ENCODE results near the gene VAT1L. TPM values are rescaled to one million over a fixed set of nuclear protein-coding genes. Genes with fewer than 3 reads are reported as not detected.
"Not testable (repeated sequence)": the region's sequence is repeated elsewhere in the genome, so short reads cannot be mapped to it uniquely, and the experiment has no call there.

Gene VAT1L
- total RNA-seq, 2 donors from 2014 or later, result 0.73 to 1.6 TPM

- DNase-seq, result no peak
- intact Hi-C loops (cut with DNase I, micrococcal nuclease), result no loop called here
- no peak for ATAC-seq
Observed at GRCh38 chr16:77965346-77965745, 177.0 kb downstream of the VAT1L start.

GRCh38 chr16:77967054-77967904 lies 178.9 kb downstream of the VAT1L start:
- DNase-seq (no peak), ATAC-seq (no peak)
- intact Hi-C loops (cut with DNase I, micrococcal nuclease), result no loop called here

- ATAC-seq (no peak), DNase-seq (no peak)
- intact Hi-C loops (cut with DNase I, micrococcal nuclease), result loop anchor here (5.0 to 10.0 kb wide), 2 partner anchors 293 to 295 kb away; no protein-coding TSS in a partner anchor
Observed at GRCh38 chr16:77969861-77970260, 181.5 kb downstream of the VAT1L start.

- DNase-seq (no peak), ATAC-seq (no peak)
- intact Hi-C loops (cut with DNase I, micrococcal nuclease), result loop anchor here (5.0 to 10.0 kb wide), 2 partner anchors 293 to 296 kb away; no protein-coding TSS in a partner anchor
Observed at GRCh38 chr16:77970371-77970770, 182.0 kb downstream of the VAT1L start.

GRCh38 chr16:77971306-77972061 lies 183.1 kb downstream of the VAT1L start:
- DNase-seq (peak; percentile 54 to 88), ATAC-seq (peak; percentile 76)
- intact Hi-C loops (cut with DNase I, micrococcal nuclease), result loop anchor here (5.0 to 10.0 kb wide), 2 partner anchors 294 to 297 kb away; no protein-coding TSS in a partner anchor

- ATAC-seq (no peak), DNase-seq (no peak)
- intact Hi-C loops (cut with DNase I, micrococcal nuclease), result loop anchor here (5.0 to 10.0 kb wide), 2 partner anchors 295 to 297 kb away; no protein-coding TSS in a partner anchor
Observed at GRCh38 chr16:77972062-77972392, 183.7 kb downstream of the VAT1L start.

GRCh38 chr16:77974883-77975282 lies 186.5 kb downstream of the VAT1L start:
- DNase-seq (no peak), ATAC-seq (no peak)
- intact Hi-C loops (cut with DNase I, micrococcal nuclease), result loop anchor here (5.0 to 10.0 kb wide), 2 partner anchors 298 to 300 kb away; no protein-coding TSS in a partner anchor

- no peak for ATAC-seq
- intact Hi-C loops (cut with DNase I, micrococcal nuclease), result loop anchor here in 1 of 2 donors (10.0 kb wide), 1 partner anchor 301 kb away; no protein-coding TSS in a partner anchor
Observed at GRCh38 chr16:77975942-77976341, 187.6 kb downstream of the VAT1L start.

GRCh38 chr16:77977339-77977738 lies 189.0 kb downstream of the VAT1L start:
- DNase-seq (no peak), ATAC-seq (no peak)
- intact Hi-C loops (cut with DNase I, micrococcal nuclease), result loop anchor here in 1 of 2 donors (10.0 kb wide), 1 partner anchor 303 kb away; no protein-coding TSS in a partner anchor

More at GRCh38 chr16:77975942-77976341, 187.6 kb downstream of the VAT1L start:
- no peak for DNase-seq

GRCh38 chr16:77985111-77985510 lies 196.7 kb downstream of the VAT1L start:
- ATAC-seq (no peak), DNase-seq (no peak)
- intact Hi-C loops (cut with DNase I, micrococcal nuclease), result no loop called here

- DNase-seq (no peak), ATAC-seq (no peak)
- intact Hi-C loops (cut with DNase I, micrococcal nuclease), result no loop called here
Observed at GRCh38 chr16:77986011-77986740, 197.8 kb downstream of the VAT1L start.

- intact Hi-C loops (cut with DNase I, micrococcal nuclease), result no loop called here
- ATAC-seq, result no peak
- no peak for DNase-seq
Observed at GRCh38 chr16:77987810-77988209, 199.4 kb downstream of the VAT1L start.

GRCh38 chr16:77989846-77990245 lies 201.5 kb downstream of the VAT1L start:
- DNase-seq, result no peak
- intact Hi-C loops (cut with DNase I, micrococcal nuclease), result no loop called here
- no peak for ATAC-seq

GRCh38 chr16:77991701-77992100 lies 203.3 kb downstream of the VAT1L start:
- DNase-seq (no peak), ATAC-seq (no peak)
- intact Hi-C loops (cut with DNase I, micrococcal nuclease), result no loop called here

GRCh38 chr16:77992381-77992780 lies 204.0 kb downstream of the VAT1L start:
- ATAC-seq; DNase-seq; intact Hi-C loops (cut with DNase I, micrococcal nuclease): not testable (repeated sequence)

GRCh38 chr16:77993111-77993985 lies 205.0 kb downstream of the VAT1L start:
- no peak for ATAC-seq
- intact Hi-C loops (cut with DNase I, micrococcal nuclease), result no loop called here
- no peak for DNase-seq

- intact Hi-C loops (cut with DNase I, micrococcal nuclease), result no loop called here
- no peak for ATAC-seq
- DNase-seq, result no peak
Observed at GRCh38 chr16:77995843-77996455, 207.6 kb downstream of the VAT1L start.

Measured in left colon (tissue), 2 donors.